Panc1 (cell line): ENCODE results near the gene FARP2. TPM values are rescaled to one million over a fixed set of nuclear protein-coding genes. Genes with fewer than 3 reads are reported as not detected.
A peak's percentile ranks its signal among the peaks of the same experiment; 100 is the strongest.

Source experiments
- ATAC-seq: fragments of 200-7000 bp; cut with Tn5 transposase; 2 replicates; pipeline ENCODE4 v1.9.1; 2020; ENCODE audit warnings: mild to moderate bottlenecking, moderate library complexity
- BruUV-seq: library from RNA; stranded (reverse); fragments of 400-500 nt; replicated peaks from 2 replicates; lab custom pipeline; 2021; lab: Mats Ljungman, UMichigan
- CTCF ChIA-PET: fragments of 300-600 bp; sonication (Branson Sonifier 250); formaldehyde crosslinking; loops from one replicate; lab custom pipeline; 2022; ENCODE audit warnings: antibody characterized with exemption; lab: Charles Lee
- POLR2A ChIA-PET: fragments of 300-600 bp; sonication (Branson Sonifier 250); formaldehyde crosslinking; loops from one replicate; lab custom pipeline; 2022; ENCODE audit warnings: antibody characterized with exemption; lab: Charles Lee
- DNase-seq: peaks from one replicate; pipeline ENCODE4 v3.0.0-alpha.2; 2010; ENCODE audit warnings: low read depth, low spot score
- H3K27ac ChIP-seq: 2 replicates; pipeline ENCODE4 v1.5.1; 2011; ENCODE audit warnings: mild to moderate bottlenecking, low read length, inconsistent platforms
- H3K27me3 ChIP-seq: fragments of 200-500 bp; sonication (Bioruptor generic); 2 replicates; pipeline ENCODE4 v1.6.0; 2014; ENCODE audit warnings: low read length, inconsistent platforms; ENCODE audit not compliant: control insufficient read depth, insufficient read depth
- H3K36me3 ChIP-seq: fragments of 200-500 bp; sonication (Bioruptor generic); 2 replicates; pipeline ENCODE4 v1.5.1; 2014; ENCODE audit warnings: inconsistent platforms, mild to moderate bottlenecking, low read length, moderate library complexity; ENCODE audit not compliant: control insufficient read depth, insufficient read depth
- H3K4me1 ChIP-seq: 2 replicates; pipeline ENCODE4 v1.5.1; 2011; ENCODE audit warnings: inconsistent platforms, mild to moderate bottlenecking, low read length, moderate library complexity; ENCODE audit not compliant: control insufficient read depth, insufficient read depth
- H3K4me3 ChIP-seq, 2 experiments: 2 replicates each; pipeline ENCODE4 v1.5.1; 2011 to 2012; ENCODE audit warnings: low read depth in 2 of 2, low read length in 2 of 2, mild to moderate bottlenecking in 2 of 2, inconsistent platforms in 1 of 2, moderate library complexity in 1 of 2
- H3K9me3 ChIP-seq: fragments of 200-500 bp; sonication (Bioruptor generic); 2 replicates; pipeline ENCODE4 v1.5.1; 2014; ENCODE audit warnings: low read depth, mild to moderate bottlenecking, inconsistent platforms, low read length, moderate library complexity; ENCODE audit not compliant: control insufficient read depth, insufficient read depth
- CTCF ChIP-seq: fragments of 450-650 bp; IDR thresholded peaks from 2 replicates; pipeline ENCODE4 v1.5.1; 2017; ENCODE audit warnings: mild to moderate bottlenecking
- POLR2AphosphoS5 ChIP-seq: IDR thresholded peaks from 2 replicates; pipeline ENCODE4 v1.6.1; 2012; ENCODE audit warnings: mild to moderate bottlenecking, low read depth, low read length, moderate library complexity
- REST ChIP-seq, 2 experiments: IDR thresholded peaks; 2 replicates each; pipeline ENCODE4 v1.6.1; 2011 to 2012; ENCODE audit warnings: low read depth in 2 of 2, control low read depth in 1 of 2, low read length in 1 of 2, mild to moderate bottlenecking in 1 of 2, moderate library complexity in 1 of 2; ENCODE audit not compliant: insufficient read depth in 1 of 2
- SIN3A ChIP-seq: IDR thresholded peaks from 2 replicates; pipeline ENCODE4 v1.6.1; 2012; ENCODE audit warnings: low read depth, mild to moderate bottlenecking, low read length, moderate library complexity, borderline replicate concordance; ENCODE audit not compliant: insufficient read depth
- TCF7L2 ChIP-seq: IDR thresholded peaks from 2 replicates; pipeline ENCODE4 v1.6.1; 2011; ENCODE audit warnings: mild to moderate bottlenecking, low read depth, low read length, inconsistent platforms
- in situ Hi-C: cut with HindIII; loops from 2 replicates; pipeline ENCODE4 v1.10.0; 2016; ENCODE audit warnings: low sequenced_read_pairs, low pct_unique_long_range_greater_than_20kb
- intact Hi-C: fragments of 100-400 bp; cut with micrococcal nuclease; formaldehyde crosslinking; loops from one replicate; pipeline ENCODE4 v1.10.0; 2022; ENCODE audit not compliant: unreplicated experiment
- total RNA-seq: library from RNA; stranded (reverse); gene quantifications from one replicate; pipeline ENCODE4 v1.2.1, GENCODE V29; 2021; ENCODE audit not compliant: unreplicated experiment

FARP2 gene
- total RNA-seq, 1 experiment from 2014 or later, result 80.3 TPM

- in situ Hi-C loops, result no loop called here
- ChIA-PET CTCF (no interaction called here), POLR2A (no interaction called here)
- ATAC-seq (no peak), DNase-seq (no peak)
- TF ChIP-seq TCF7L2 (no peak), SIN3A (no peak), CTCF (no peak), REST (IDR thresholded peaks at IDR 0.05; ENCODE audit: insufficient read depth in 1 of 2, low read depth in 2 of 2, low read length in 1 of 2) (no peak), POLR2AphosphoS5 (no peak)
- Histone ChIP-seq H3K4me1 (peaks cover 27% of the 10 kb centered on the region), H3K27me3 (no peaks in the 10 kb centered on the region), H3K9me3 (no peaks in the 10 kb centered on the region), H3K27ac (peak overlapping the region; percentile 90), H3K4me3 (peak overlapping the region; percentile 79 to 85), H3K36me3 (no peaks in the 10 kb centered on the region)
- intact Hi-C loops, result no loop called here
- BruUV-seq, result TSS peak; percentile 25
Measured at GRCh38 chr2:241509155-241509784, 153.2 kb downstream of the FARP2 start.

- no TSS peak for BruUV-seq
- CTCF ChIA-PET, result no interaction called here
- H3K9me3 ChIP-seq, result no peaks in the 10 kb centered on the region
Measured at GRCh38 chr2:241511091-241511741, 155.1 kb downstream of the FARP2 start.

More at GRCh38 chr2:241511091-241511741, 155.1 kb downstream of the FARP2 start:
- DNase-seq, result no peak
- Histone ChIP-seq H3K27ac (no peak overlapping the region), H3K4me1 (peaks cover 14% of the 10 kb centered on the region), H3K27me3 (no peaks in the 10 kb centered on the region), H3K4me3 (no peak overlapping the region), H3K36me3 (no peaks in the 10 kb centered on the region)
- POLR2A ChIA-PET, result no interaction called here
- in situ Hi-C loops (no loop called here), intact Hi-C loops (no loop called here)
- ATAC-seq, result no peak
- TF ChIP-seq CTCF (no peak), REST (IDR thresholded peaks at IDR 0.05; ENCODE audit: insufficient read depth in 1 of 2, low read depth in 2 of 2, low read length in 1 of 2) (no peak), TCF7L2 (no peak)
